ENCODE data around the gene RCN1.
"Not testable (repeated sequence)": the region's sequence is repeated elsewhere in the genome, so short reads cannot be mapped to it uniquely, and the experiment has no call there.

RCN1 gene

GRCh38 chr11:32090545-32091370 is at the start of gene RCN1:
RCN1 (plus strand) TSS chr11:32091074; CDS start chr11:32091197, 123 bp downstream.
- peak; percentile 95 for DNase-seq

- no peak for DNase-seq
Measured at GRCh38 chr11:32043737-32044136, 47.1 kb upstream of the RCN1 start.

GRCh38 chr11:32044158-32044863 is 46.6 kb upstream of the RCN1 start:
- no peak for DNase-seq

- no peak for DNase-seq
Measured at GRCh38 chr11:32045456-32045855, 45.4 kb upstream of the RCN1 start.

GRCh38 chr11:32050264-32050663 is 40.6 kb upstream of the RCN1 start:
- DNase-seq = no peak

GRCh38 chr11:32052215-32052614 is 38.7 kb upstream of the RCN1 start:
- DNase-seq = peak; percentile 44

GRCh38 chr11:32053151-32053888 is 37.6 kb upstream of the RCN1 start:
- no peak for DNase-seq

- DNase-seq = no peak
Measured at GRCh38 chr11:32055861-32056260, 35.0 kb upstream of the RCN1 start.

GRCh38 chr11:32056438-32056837 is 34.4 kb upstream of the RCN1 start:
- no peak for DNase-seq

- DNase-seq = no peak
Measured at GRCh38 chr11:32059686-32060462, 31.0 kb upstream of the RCN1 start.

GRCh38 chr11:32062540-32062939 is 28.3 kb upstream of the RCN1 start:
- no peak for DNase-seq

- DNase-seq = not testable (repeated sequence)
Measured at GRCh38 chr11:32063031-32063430, 27.8 kb upstream of the RCN1 start.

- DNase-seq = no peak
Measured at GRCh38 chr11:32065865-32066629, 24.8 kb upstream of the RCN1 start.

- DNase-seq = no peak
Measured at GRCh38 chr11:32068134-32068870, 22.6 kb upstream of the RCN1 start.

- no peak for DNase-seq
Measured at GRCh38 chr11:32069361-32070058, 21.4 kb upstream of the RCN1 start.

- DNase-seq = no peak
Measured at GRCh38 chr11:32070692-32071091, 20.2 kb upstream of the RCN1 start.

- no peak for DNase-seq
Measured at GRCh38 chr11:32071811-32072210, 19.1 kb upstream of the RCN1 start.

GRCh38 chr11:32072872-32073643 is 17.8 kb upstream of the RCN1 start:
- DNase-seq = no peak

GRCh38 chr11:32073644-32074026 is 17.2 kb upstream of the RCN1 start:
- DNase-seq = no peak

- DNase-seq = no peak
Measured at GRCh38 chr11:32079553-32079952, 11.3 kb upstream of the RCN1 start.
